HG03354 (cell line): ENCODE results near the gene ASXL2.

ENCODE experiments used
- ATAC-seq: cut with Tn5 transposase; IDR thresholded peaks from one replicate; pipeline ENCODE4 v1.9.1; 2021; ENCODE audit warnings: mild to moderate bottlenecking; ENCODE audit not compliant: unreplicated experiment, poor library complexity, severe bottlenecking

Gene ASXL2

GRCh38 chr2:25744055-25744454 is 134.2 kb downstream of the ASXL2 start:
- no peak for ATAC-seq

DNA sequence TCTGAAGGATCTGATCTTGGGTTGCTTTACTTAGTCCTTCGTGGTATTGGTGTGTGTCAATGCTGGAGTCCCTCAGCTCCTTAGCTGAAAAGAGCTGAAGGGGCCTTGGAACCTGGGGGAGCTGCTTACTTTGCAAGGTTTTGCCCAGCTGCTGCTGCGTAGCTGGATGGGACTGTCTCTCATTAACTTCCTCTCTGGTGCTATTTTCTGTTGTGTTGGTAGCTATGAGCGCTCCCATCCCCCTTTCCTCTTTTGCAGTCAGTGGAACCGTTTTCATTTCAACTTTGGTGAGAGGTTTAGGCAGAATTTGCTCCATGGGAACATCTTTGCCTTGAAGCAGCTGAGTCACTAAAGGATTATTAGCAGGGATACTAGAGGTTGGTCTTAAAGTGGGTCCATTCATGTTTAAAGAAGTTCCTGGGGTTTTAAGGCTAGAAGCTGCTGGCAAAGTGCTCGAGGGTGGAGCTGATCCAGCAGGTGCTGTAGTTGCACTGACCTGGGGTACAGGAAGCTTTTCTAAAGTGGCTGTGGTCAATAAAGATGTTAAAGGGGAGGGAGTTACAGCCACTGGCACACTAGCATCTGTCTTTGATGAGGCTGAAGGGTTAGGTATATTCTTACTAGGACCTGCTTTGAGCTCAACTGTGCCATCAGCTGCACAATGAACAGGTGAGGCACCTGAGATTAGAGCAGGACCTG is 135.0 kb downstream of the ASXL2 start:
- ATAC-seq = peak; percentile 77

DNA sequence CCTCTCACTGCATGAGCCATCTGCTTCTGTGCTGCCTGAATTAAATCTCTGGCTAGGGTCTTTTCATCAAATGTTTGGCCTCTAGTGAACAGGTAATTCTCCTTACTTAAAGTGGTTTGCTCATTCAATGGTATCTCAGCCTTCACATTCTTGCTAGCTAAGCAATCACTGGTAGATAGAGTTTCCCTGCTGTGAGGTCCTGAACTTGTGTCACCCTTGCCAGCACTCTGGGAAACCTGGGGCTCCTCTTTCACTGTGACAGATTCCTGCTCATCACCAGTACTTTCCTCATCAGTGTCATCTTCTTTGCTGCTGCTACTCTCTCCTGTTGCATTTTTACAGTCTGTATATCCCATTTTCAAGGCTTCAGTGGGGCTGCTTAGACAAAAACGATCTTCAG is 135.8 kb downstream of the ASXL2 start:
- ATAC-seq = no peak

GRCh38 chr2:25740810-25741381 is 137.4 kb downstream of the ASXL2 start:
- no peak for ATAC-seq

GRCh38 chr2:25738383-25739343 is 139.6 kb downstream of the ASXL2 start:
- no peak for ATAC-seq

GRCh38 chr2:25736899-25737515 is 141.3 kb downstream of the ASXL2 start:
- ATAC-seq = no peak

- ATAC-seq = no peak
Measured at GRCh38 chr2:25735835-25736234, 142.5 kb downstream of the ASXL2 start.

DNA sequence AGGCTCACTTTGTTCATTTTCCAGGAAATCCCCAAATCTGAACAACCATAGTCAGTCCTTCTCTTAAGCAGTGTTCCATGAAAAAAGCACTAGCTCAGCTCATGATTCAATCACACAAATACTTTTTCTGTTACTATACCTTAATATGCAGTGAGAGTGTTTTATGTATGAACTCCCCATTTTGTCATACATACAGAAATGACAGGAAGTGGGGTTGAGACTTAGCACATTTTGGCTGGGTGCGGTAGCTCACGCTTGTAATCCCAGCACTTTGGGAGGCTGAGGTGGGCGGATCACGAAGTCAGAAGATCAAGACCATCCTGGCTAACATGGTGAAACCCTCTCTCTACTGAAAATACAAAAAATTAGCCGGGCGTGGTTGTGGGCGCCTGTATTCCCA is 149.7 kb downstream of the ASXL2 start:
- ATAC-seq = no peak

GRCh38 chr2:25726522-25726921 is 151.8 kb downstream of the ASXL2 start:
- ATAC-seq = no peak

DNA sequence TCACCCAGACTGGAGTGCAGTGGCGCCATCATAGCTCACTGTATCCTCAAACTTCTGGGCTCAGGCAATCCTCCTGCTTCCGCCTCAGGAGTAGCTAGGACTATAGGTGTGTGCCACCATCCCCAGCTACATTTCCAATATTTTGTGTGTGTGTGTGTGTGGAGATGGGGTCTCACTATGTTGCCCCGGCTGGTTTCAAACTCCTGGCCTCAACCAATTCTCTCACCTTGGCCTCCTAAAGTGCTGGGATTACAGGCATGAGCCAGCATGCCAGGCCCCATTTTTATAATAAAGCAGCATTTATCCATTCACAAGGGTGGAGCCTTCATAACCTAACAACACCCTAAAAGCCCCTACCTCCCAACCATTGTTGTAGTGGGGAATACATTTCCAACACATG is 152.4 kb downstream of the ASXL2 start:
- ATAC-seq = no peak

DNA sequence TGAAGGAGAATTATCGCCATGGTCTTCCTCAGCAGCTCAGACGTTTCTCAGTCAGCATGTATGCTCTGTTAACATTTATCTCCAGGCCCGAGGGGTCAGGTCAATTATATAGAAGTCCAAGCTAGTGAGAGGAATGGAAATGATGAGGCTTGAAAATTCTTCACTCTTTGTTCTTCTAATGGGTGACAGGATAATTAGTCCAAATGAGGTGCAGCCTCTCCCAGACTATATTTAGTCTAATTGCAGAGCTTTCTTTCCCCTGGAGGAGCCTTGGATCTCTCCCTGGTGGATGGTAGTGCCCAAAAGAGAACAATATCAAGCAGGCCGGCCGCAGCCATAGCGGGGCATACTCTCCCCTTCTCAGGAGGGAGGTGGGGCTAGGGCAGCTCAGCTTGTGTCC is 153.5 kb downstream of the ASXL2 start:
- ATAC-seq = no peak

- no peak for ATAC-seq
Measured at GRCh38 chr2:25722224-25722623, 156.1 kb downstream of the ASXL2 start.

- ATAC-seq = no peak
Measured at GRCh38 chr2:25720575-25720974, 157.7 kb downstream of the ASXL2 start.

DNA sequence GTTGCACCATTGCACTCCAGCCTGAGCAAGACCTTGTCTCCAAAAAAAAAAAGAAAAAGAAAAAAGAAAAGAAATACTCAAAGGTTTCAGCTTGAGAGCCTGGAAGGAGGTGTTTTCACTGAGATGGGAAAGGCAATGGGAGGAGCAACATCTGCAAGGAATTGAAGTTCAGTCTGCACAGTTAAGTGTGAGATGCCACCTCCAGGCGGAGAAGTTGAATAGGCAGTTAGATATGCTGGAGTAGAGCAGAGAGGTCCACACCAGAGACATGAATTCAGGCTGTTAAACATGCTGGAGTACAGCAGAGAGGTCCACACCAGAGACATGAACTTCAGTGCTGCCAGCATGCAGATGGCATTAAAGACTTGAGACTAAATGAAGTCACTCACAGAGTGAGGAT is 163.5 kb downstream of the ASXL2 start:
- no peak for ATAC-seq

DNA sequence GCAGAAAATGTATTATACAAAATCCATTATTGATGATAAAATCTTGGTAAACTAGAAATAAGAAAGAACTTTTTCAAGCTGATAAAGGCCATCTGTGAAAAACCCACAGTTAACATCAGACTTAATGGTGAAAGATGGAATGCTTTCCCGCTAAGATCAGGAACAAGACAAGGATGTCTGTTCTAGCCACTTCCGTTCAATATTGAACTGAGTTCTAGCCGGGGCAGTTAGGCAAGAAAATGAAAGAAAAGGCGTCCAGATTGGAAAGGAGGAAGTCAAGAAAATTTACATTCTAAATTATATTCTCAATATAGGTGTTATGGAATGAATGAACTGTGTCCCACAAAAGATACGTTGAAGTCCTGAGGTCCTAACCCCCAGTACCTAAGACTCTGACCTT is 165.8 kb downstream of the ASXL2 start:
- no peak for ATAC-seq

DNA sequence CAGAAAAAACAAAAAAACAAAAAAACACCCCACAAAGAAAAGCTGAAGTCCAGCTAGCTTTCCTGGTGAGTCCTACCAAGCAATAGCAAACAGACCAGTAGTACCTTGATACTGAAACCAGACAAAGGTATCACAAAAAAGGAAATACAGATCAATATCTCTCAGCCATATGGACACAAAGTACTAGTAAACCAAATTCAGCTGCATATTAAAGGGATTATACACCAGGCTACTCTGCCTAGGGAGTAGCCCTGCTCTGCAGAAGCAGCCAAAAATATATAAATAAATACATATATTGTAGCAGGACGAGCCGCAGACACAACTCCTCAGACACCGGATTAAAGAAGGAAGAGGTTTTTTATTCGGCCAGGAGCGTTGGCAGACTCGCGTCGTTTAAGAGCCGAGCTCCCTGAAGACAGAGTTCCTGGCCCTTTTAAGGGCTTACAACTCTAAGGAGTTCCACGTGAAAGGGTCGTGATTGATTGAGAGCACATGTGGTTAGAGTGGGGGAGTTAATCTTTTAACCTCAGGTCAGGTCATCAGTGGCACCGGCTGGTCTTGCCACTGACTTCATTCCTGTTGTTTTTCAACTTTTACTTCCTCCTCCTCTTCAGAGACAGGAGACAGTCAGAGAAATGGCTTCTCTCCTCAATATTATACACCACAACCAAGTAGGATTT is 166.5 kb downstream of the ASXL2 start:
- no peak for ATAC-seq

GRCh38 chr2:25710750-25711149 is 167.5 kb downstream of the ASXL2 start:
- no peak for ATAC-seq

DNA sequence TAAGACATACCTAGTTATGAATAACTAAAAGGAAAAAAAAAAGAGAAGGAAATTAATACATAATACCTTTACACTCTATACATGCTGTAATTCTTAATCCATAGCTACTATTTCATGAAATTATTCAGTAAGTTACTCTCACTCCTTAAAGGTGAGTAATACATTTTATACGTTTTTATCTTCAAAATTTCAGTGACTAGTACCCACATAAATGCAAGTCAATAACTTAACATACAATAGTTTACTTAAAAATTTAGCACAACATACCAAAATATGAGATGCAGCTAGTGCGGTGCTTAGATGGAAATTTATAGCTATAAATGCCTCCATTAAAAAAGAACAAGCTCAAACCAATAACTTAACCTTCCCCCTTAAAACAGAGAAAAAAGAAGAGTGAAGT is 168.9 kb downstream of the ASXL2 start:
- ATAC-seq = no peak

DNA sequence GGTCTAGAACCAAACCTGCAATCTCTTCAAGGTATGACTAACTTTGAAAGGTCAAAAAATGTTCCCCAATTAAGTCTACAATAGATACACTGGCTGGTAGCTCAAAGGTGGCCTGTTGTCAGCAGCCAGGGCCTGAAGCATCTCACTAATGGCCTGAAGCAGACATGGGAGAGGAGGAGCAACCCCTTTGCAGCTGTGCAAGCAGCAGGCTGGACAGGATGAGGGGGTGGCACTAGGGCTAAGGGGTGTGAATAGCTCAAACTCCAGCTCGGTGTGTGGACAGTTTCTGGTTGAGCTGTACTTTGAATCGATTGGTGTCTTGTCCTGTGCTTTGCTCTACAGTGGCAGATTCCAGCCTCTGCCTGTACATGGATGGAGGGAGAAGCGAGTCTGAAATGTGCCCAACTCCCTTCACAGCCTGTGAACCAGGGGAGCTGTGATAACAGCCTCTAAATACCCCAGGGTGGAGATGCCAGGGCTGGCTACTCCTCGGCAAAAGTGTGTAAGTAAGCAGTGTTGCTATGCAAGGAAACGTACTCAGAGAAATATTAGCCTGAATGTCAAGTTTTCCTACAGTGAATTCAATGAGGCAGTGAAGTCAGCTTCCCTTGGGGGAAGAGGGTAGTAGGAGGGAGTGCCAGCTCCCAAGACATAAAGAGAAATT is 170.2 kb downstream of the ASXL2 start:
- no peak for ATAC-seq
